ENCODE measurements around the gene ST6GALNAC6.

ST6GALNAC6 gene

DNA sequence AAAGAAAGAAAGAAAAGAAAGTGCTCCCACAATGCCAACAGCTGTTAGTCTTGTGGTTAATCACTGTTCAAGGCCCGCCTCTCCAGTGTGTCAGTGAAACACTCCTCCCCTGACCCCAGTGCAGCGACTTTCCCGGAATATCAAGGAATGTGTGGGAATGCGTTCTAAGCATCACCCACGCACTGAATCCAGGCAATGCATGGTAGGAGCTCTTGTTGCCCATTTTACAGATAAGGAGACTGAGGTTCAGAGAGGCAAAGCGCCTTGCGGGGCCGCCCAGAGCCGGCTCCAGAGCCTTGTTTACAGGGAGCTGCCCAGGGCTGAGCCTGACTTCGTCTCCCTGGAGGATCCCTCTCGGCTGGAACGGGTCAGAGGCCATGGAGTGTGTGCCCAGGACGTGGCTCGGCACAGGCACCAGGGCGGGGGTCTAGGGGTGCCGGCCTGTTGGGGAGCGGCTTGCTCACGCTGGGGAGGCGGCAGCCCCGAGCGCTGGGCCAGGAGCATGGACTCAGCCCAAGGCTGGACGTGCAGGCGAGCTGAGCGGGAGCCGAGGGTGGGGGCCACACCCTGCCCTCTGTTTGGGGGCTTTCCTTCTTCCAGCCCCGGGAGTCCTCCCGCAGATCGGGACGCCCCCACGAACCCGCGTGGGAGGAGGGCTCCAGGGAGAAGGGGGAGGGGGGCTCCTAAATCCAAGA lies 823 bp downstream of the ST6GALNAC6 start:
- peak overlapping the region; percentile 84 for H3K4me3 ChIP-seq
- H3K9ac ChIP-seq: peak overlapping the region; percentile 91
- H3K4me1 ChIP-seq: peaks cover 66% of the 10 kb centered on the region
- peaks cover 6% of the 10 kb centered on the region for H3K9me3 ChIP-seq
- H3K36me3 ChIP-seq: peaks cover 35% of the 10 kb centered on the region
- H3K4me2 ChIP-seq: peak overlapping the region; percentile 89
- peak overlapping the region; percentile 92 for H3K27ac ChIP-seq
- no peaks in the 10 kb centered on the region for H3K27me3 ChIP-seq
- H4K20me1 ChIP-seq: peaks cover 42% of the 10 kb centered on the region
- no peak for TF ChIP-seq Cebpa-rat (IDR thresholded peaks at IDR 0.05)

GRCh38 chr9:127897193-127897692 lies 2.2 kb downstream of the ST6GALNAC6 start:
- no peak for TF ChIP-seq Cebpa-rat (IDR thresholded peaks at IDR 0.05)
- peaks cover 52% of the 10 kb centered on the region for H3K4me1 ChIP-seq
- H3K4me3 ChIP-seq: peak overlapping the region; percentile 84
- H3K27me3 ChIP-seq: no peaks in the 10 kb centered on the region
- peak overlapping the region; percentile 89 for H3K4me2 ChIP-seq
- peaks cover 42% of the 10 kb centered on the region for H4K20me1 ChIP-seq
- peaks cover 48% of the 10 kb centered on the region for H3K36me3 ChIP-seq
- H3K27ac ChIP-seq: peak overlapping the region; percentile 51
- H3K9ac ChIP-seq: peak overlapping the region; percentile 58
- peaks cover 16% of the 10 kb centered on the region for H3K9me3 ChIP-seq

DNA sequence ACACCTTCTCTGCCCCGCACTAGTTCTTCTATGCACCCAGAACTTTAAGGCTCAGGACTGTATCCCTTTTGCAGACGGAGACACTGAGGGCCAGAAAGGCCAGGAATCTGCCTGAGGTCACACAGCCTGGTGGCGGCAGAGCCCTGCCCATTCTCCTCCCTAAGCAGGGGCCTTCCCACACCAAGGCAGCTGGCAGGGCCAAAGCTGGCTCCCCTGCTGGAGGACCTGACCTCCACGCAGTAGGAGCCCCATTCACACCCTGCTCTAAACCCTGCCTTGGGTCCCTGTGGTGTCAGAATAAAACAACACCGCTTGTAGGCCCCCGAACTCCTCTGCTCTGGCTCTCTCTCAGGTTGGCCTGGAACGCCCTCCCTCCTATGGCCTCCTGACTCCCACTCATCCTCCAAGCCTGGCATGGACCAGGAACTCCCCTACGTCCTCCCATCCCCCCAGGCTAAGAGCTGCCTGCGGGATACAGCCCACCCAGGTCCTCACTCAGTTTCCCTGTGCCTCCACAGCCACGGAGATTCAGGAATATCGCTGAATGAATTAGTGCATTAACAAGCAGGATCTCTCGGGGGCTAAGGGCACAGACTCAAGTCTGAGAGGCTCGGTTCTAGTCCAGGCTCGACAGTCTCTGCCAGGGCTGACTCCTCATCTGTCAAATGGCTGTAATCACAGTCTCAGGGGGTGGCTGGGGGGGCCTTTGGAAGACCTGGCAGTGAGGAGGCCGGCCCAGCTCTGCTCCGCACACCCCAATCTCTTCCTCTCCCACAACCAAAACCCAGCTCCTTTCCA lies 2.8 kb downstream of the ST6GALNAC6 start:
- Histone ChIP-seq H3K9me3 (peaks cover 16% of the 10 kb centered on the region), H3K4me1 (peaks cover 46% of the 10 kb centered on the region), H3K27ac (peak overlapping the region; percentile 51), H3K4me3 (0 out of 2 replicates have a peak overlapping the region, but pooled peaks have one; percentile 28), H3K27me3 (no peaks in the 10 kb centered on the region), H4K20me1 (peaks cover 42% of the 10 kb centered on the region), H3K4me2 (peak overlapping the region; percentile 89), H3K9ac (peak overlapping the region; percentile 35; the same call in 1 of the 2 replicates), H3K36me3 (peaks cover 53% of the 10 kb centered on the region)
- no peak for TF ChIP-seq Cebpa-rat (IDR thresholded peaks at IDR 0.05)

DNA sequence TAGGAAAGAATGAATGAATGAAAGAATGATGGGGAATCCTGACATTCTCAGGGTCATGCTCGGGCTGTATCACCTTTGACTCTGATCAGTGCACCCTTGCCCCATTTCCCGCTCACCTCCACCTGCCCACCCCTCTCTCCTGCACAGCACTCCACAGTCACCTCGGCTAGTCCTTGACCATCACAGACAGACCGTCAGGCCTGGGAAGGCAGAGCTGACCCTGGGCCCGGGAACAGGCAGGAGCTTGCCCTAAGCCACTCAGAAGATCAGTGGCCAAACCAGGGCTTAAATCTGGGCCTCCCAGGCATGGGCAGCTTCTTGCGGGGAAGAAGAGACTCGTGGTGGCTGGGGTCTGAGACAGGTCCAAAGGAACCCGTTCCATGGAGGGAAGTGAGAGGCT lies 3.6 kb downstream of the ST6GALNAC6 start:
- H3K36me3 ChIP-seq: peaks cover 59% of the 10 kb centered on the region
- no peak for TF ChIP-seq Cebpa-rat (IDR thresholded peaks at IDR 0.05)
- H3K4me3 ChIP-seq: no peak overlapping the region
- H3K27ac ChIP-seq: peak overlapping the region; percentile 51; the same call in 1 of the 2 replicates
- no peak overlapping the region for H3K4me2 ChIP-seq
- H3K4me1 ChIP-seq: peaks cover 38% of the 10 kb centered on the region
- H3K27me3 ChIP-seq: no peaks in the 10 kb centered on the region
- H3K9me3 ChIP-seq: peaks cover 16% of the 10 kb centered on the region
- H4K20me1 ChIP-seq: peaks cover 42% of the 10 kb centered on the region
- H3K9ac ChIP-seq: no peak overlapping the region

DNA sequence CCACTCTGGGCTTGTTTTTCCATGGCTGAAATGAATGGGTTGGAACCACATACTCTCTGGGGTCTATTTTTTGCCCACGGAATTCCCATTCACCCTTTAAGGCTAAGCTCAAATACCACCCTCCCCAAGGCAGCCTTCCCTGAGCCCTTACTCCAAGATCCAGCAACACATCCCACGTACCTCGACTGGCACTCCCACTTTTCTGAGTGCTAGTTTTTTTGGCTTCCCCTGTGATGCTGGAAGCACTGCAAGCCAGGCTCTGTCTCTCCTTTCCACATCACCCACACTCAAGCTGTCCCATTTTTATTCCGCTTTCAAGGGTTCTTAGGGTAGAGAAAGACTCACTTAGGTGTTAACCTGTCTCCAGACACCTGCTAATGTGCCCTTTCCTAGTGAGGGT lies 6.0 kb downstream of the ST6GALNAC6 start:
- peaks cover 76% of the 10 kb centered on the region for H3K36me3 ChIP-seq
- H3K9me3 ChIP-seq: peaks cover 16% of the 10 kb centered on the region

DNA sequence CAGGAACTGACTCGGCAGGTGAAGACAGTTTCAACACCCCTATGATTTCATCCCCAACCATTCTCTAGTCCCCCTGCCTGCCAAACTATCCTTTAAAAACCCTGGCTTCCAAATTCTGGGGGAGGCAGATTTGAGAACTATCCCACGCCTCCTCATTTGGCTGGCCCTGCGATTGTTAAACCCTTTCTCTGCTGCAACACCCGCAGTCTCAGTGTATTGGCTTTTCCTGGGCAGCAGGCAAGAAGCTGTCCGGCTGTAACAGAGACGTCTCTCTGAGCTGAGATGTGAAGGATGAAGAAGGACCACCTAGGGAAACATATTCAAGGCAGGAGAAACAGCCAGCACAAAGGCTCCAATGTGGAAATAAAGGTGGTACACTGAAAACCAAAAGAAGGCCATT lies 6.6 kb downstream of the ST6GALNAC6 start:
- no peak for TF ChIP-seq Cebpa-rat (IDR thresholded peaks at IDR 0.05)
- Histone ChIP-seq H3K4me3 (no peak overlapping the region), H3K9me3 (peaks cover 16% of the 10 kb centered on the region), H3K36me3 (peaks cover 76% of the 10 kb centered on the region), H3K27ac (no peak overlapping the region), H3K9ac (no peak overlapping the region), H3K27me3 (no peaks in the 10 kb centered on the region), H3K4me2 (no peak overlapping the region), H4K20me1 (peaks cover 33% of the 10 kb centered on the region), H3K4me1 (peaks cover 41% of the 10 kb centered on the region)

More for the DNA sequence above, 6.0 kb downstream of the ST6GALNAC6 start:
- Histone ChIP-seq H3K9ac (no peak overlapping the region), H3K4me1 (peaks cover 41% of the 10 kb centered on the region), H3K27me3 (no peaks in the 10 kb centered on the region), H4K20me1 (peaks cover 39% of the 10 kb centered on the region), H3K4me2 (no peak overlapping the region), H3K4me3 (no peak overlapping the region), H3K27ac (no peak overlapping the region)
- no peak for TF ChIP-seq Cebpa-rat (IDR thresholded peaks at IDR 0.05)

GRCh38 chr9:127890053-127890452 lies 9.3 kb downstream of the ST6GALNAC6 start:
- H3K9ac ChIP-seq: no peak overlapping the region
- H3K4me1 ChIP-seq: peaks cover 53% of the 10 kb centered on the region
- H3K4me3 ChIP-seq: no peak overlapping the region
- no peaks in the 10 kb centered on the region for H3K27me3 ChIP-seq
- no peak for TF ChIP-seq Cebpa-rat (IDR thresholded peaks at IDR 0.05)
- H3K9me3 ChIP-seq: peaks cover 16% of the 10 kb centered on the region
- H3K36me3 ChIP-seq: peaks cover 66% of the 10 kb centered on the region
- no peak overlapping the region for H3K27ac ChIP-seq
- 0 out of 2 replicates have a peak, but pooled peaks cover 7% of the 10 kb centered on the region for H4K20me1 ChIP-seq
- H3K4me2 ChIP-seq: no peak overlapping the region

DNA sequence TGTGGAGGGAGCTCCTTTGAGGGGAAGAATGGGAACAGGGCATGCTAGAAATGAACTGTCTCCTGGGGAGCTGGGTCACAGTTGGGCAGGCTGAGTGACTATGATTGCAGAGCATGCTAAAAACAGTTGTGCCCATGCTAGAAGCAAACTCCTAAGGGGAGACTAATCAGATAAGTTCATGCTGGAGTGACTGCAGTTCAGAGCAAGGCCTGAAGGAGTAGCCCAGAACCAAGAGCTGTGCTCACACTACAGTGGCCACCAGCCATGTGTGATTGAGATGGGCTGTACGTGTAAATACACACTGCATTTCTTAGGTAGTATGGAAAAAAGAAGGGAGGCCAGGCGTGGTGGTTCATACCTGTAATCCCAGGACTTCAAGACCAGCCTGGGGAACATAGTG lies 11.6 kb downstream of the ST6GALNAC6 start:
- Histone ChIP-seq H3K4me1 (peaks cover 76% of the 10 kb centered on the region), H3K9ac (peak overlapping the region; percentile 30; the same call in 1 of the 2 replicates), H3K9me3 (peaks cover 1% of the 10 kb centered on the region; the same call in 1 of the 2 replicates), H3K27ac (peak overlapping the region; percentile 88), H3K36me3 (peaks cover 43% of the 10 kb centered on the region), H3K4me2 (peak overlapping the region; percentile 85), H4K20me1 (no peaks in the 10 kb centered on the region), H3K4me3 (no peak overlapping the region), H3K27me3 (no peaks in the 10 kb centered on the region)
- no peak for TF ChIP-seq Cebpa-rat (IDR thresholded peaks at IDR 0.05)

DNA sequence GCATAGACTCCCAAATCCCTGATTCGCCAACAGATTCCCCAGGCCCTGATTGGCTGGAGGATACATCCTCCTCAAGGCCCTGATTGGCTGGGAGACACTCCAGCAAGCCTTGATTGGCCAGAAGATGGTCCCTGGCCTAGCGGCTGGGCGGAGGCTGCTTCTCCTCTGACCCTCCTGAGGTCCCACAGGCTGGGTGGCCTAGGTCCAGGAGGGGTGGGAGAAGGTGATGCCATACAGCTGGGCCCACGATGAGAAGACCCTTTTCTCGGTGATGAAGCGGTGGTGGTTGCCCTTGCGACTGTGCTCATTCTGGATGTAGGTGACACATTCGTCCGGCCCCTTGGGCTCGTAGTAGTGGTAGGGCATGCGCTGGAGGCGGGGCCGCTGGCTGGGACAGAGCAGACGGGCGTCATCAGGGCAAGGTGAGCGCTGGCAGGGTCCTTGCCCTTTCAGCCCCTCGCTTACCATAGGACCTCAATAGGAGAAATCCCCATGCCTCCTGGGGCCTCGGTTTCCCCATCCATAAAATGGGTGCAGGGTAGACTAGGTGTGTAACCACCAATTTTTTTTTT lies 12.9 kb downstream of the ST6GALNAC6 start:
- peak overlapping the region; percentile 28; the same call in 1 of the 2 replicates for H3K4me3 ChIP-seq
- H3K36me3 ChIP-seq: peaks cover 33% of the 10 kb centered on the region
- peak overlapping the region; percentile 79 for H3K9ac ChIP-seq
- peaks cover 88% of the 10 kb centered on the region for H3K4me1 ChIP-seq
- no peaks in the 10 kb centered on the region for H4K20me1 ChIP-seq
- H3K4me2 ChIP-seq: peak overlapping the region; percentile 85
- H3K9me3 ChIP-seq: no peaks in the 10 kb centered on the region
- peak overlapping the region; percentile 88 for H3K27ac ChIP-seq
- H3K27me3 ChIP-seq: no peaks in the 10 kb centered on the region
- no peak for TF ChIP-seq Cebpa-rat (IDR thresholded peaks at IDR 0.05)

Measured in BLaER1 (cell line).